Upper lobe of left lung (tissue), 6 donors: ENCODE results near the gene NPS. TPM values are rescaled to one million over a fixed set of nuclear protein-coding genes. Genes with fewer than 3 reads are reported as not detected.

Experiments
- ATAC-seq, 2 donors: fragments of 200-7000 bp; cut with Tn5 transposase; one replicate each; pipeline ENCODE4 v1.9.1; 2022; ENCODE audit warnings: mild to moderate bottlenecking in 2 of 2, moderate library complexity in 2 of 2; ENCODE audit not compliant: low FRiP score in 2 of 2
- DNase-seq, 2 donors: peaks; one replicate each; pipeline ENCODE4 v3.0.0-alpha.2; 2019 to 2020
- H3K27ac ChIP-seq, 4 donors: fragments of 200-600 bp; sonication (generic); one replicate each; pipeline ENCODE4 v1.5.1; 2016 to 2019
- H3K27me3 ChIP-seq, 4 donors: fragments of 200-600 bp; sonication (generic); one replicate each; pipeline ENCODE4 v1.5.1; 2017 to 2019
- H3K36me3 ChIP-seq, 4 donors: fragments of 200-600 bp; sonication (generic); one replicate each; pipeline ENCODE4 v1.5.1; 2016 to 2019
- H3K4me1 ChIP-seq, 4 donors: fragments of 200-600 bp; sonication (generic); one replicate each; pipeline ENCODE4 v1.5.1; 2018 to 2019
- H3K4me3 ChIP-seq, 4 donors: fragments of 200-600 bp; sonication (generic); one replicate each; pipeline ENCODE4 v1.5.1; 2017 to 2019; ENCODE audit warnings: mild to moderate bottlenecking in 2 of 4, moderate library complexity in 1 of 4
- H3K9me3 ChIP-seq, 4 donors: fragments of 200-600 bp; sonication (generic); one replicate each; pipeline ENCODE4 v1.5.1; 2018 to 2019
- CTCF ChIP-seq, 6 experiments: fragments of 450-650 bp in 4 of 6; fragments of 200-600 bp in 2 of 6; sonication (generic) in 2 of 6; IDR thresholded peaks; one replicate each; pipeline ENCODE4 v1.5.1; 2016 to 2019; ENCODE audit warnings: antibody characterized with exemption in 6 of 6
- EP300 ChIP-seq, 4 donors: sonication (generic); formaldehyde crosslinking; IDR thresholded peaks; one replicate each; pipeline ENCODE4 v1.5.1; 2017; ENCODE audit warnings: antibody characterized with exemption in 4 of 4, control low read depth in 2 of 4
- POLR2A ChIP-seq, 4 donors: fragments of 450-650 bp; IDR thresholded peaks; one replicate each; pipeline ENCODE4 v1.5.1; 2016 to 2017; ENCODE audit warnings: antibody characterized with exemption in 4 of 4, mild to moderate bottlenecking in 2 of 4
- POLR2AphosphoS5 ChIP-seq, 2 donors: sonication (generic); formaldehyde crosslinking; IDR thresholded peaks; one replicate each; pipeline ENCODE4 v1.5.1; 2017; ENCODE audit warnings: antibody characterized with exemption in 2 of 2
- WGBS, 2 donors: methylation state at CpG; one replicate each; pipeline ENCODE4 v1.1.5; 2017 to 2018; 5-methylcytosine and 5-hydroxymethylcytosine counted together
- total RNA-seq, 6 donors: library from RNA; depleted of rRNA in 4 of 6; stranded (reverse); fragments of >200 nt in 4 of 6; gene quantifications; one replicate each; pipeline versions ENCODE4 v1.1.0 to v1.2.1, GENCODE V29; 2016 to 2021
- donor health status: DM: no; HTN: no; CAD: no; lungs with moderate emphysema.
- donor health status: DM: no; HTN: yes; CAD: no; lungs with severe emphysema.

Gene NPS
- total RNA-seq, 6 donors from 2014 or later: not detected

GRCh38 chr10:127578259-127578960 is 29.3 kb downstream of the NPS start:
- no peak overlapping the region for H3K27ac ChIP-seq
- ATAC-seq: peak in 1 of 2 donors; percentile 34
- DNase-seq: no peak
- TF ChIP-seq EP300 (IDR thresholded peaks at IDR 0.05) (no peak), POLR2A (IDR thresholded peaks at IDR 0.05) (no peak), CTCF (IDR thresholded peaks at IDR 0.05) (no peak), POLR2AphosphoS5 (IDR thresholded peaks at IDR 0.05) (no peak)
- H3K27me3 ChIP-seq: no peaks in the 10 kb centered on the region
- 45 to 64% methylated on average over 8 to 10 of the region's 10 CpGs for WGBS, 2 donors
- no peaks in the 10 kb centered on the region for H3K9me3 ChIP-seq
- H3K36me3 ChIP-seq: no peaks in the 10 kb centered on the region
- peaks cover 6 to 24% (median 15%) of the 10 kb centered on the region in 4 donors for H3K4me1 ChIP-seq
- H3K4me3 ChIP-seq: no peak overlapping the region

GRCh38 chr10:127578961-127579305 is 29.8 kb downstream of the NPS start:
- 88 to 93% methylated on average over 3 to 7 of the region's 7 CpGs for WGBS, 2 donors
- Histone ChIP-seq H3K27me3 (no peaks in the 10 kb centered on the region), H3K4me3 (no peak overlapping the region), H3K9me3 (no peaks in the 10 kb centered on the region), H3K4me1 (peaks cover 6 to 24% (median 15%) of the 10 kb centered on the region in 4 donors), H3K27ac (no peak overlapping the region), H3K36me3 (no peaks in the 10 kb centered on the region)
- TF ChIP-seq EP300 (IDR thresholded peaks at IDR 0.05) (no peak), CTCF (IDR thresholded peaks at IDR 0.05) (no peak), POLR2AphosphoS5 (IDR thresholded peaks at IDR 0.05) (no peak)
- ATAC-seq: peak in 1 of 2 donors; percentile 54
- peak in 1 of 2 donors; percentile 23 for DNase-seq

GRCh38 chr10:127579640-127580039 is 30.5 kb downstream of the NPS start:
- Histone ChIP-seq H3K36me3 (no peaks in the 10 kb centered on the region), H3K9me3 (no peaks in the 10 kb centered on the region), H3K4me1 (peaks cover 6 to 24% (median 15%) of the 10 kb centered on the region in 4 donors), H3K4me3 (no peak overlapping the region), H3K27ac (no peak overlapping the region), H3K27me3 (no peaks in the 10 kb centered on the region)
- ATAC-seq (peak in 1 of 2 donors; percentile 28), DNase-seq (no peak)
- TF ChIP-seq POLR2AphosphoS5 (IDR thresholded peaks at IDR 0.05) (no peak), CTCF (IDR thresholded peaks at IDR 0.05) (no peak), POLR2A (IDR thresholded peaks at IDR 0.05) (no peak), EP300 (IDR thresholded peaks at IDR 0.05) (no peak)
- WGBS, 2 donors: 33 to 45% methylated on average over 2 of the region's 2 CpGs

GRCh38 chr10:127580822-127581221 is 31.7 kb downstream of the NPS start:
- H3K4me1 ChIP-seq: peaks cover 6 to 24% (median 15%) of the 10 kb centered on the region in 4 donors
- no peak overlapping the region for H3K27ac ChIP-seq
- H3K36me3 ChIP-seq: no peaks in the 10 kb centered on the region
- DNase-seq (no peak), ATAC-seq (no peak)
- H3K9me3 ChIP-seq: no peaks in the 10 kb centered on the region
- no peaks in the 10 kb centered on the region for H3K27me3 ChIP-seq
- no peak overlapping the region for H3K4me3 ChIP-seq
- WGBS, 2 donors: 84 to 88% methylated on average over 14 to 17 of the region's 17 CpGs
- no peak for TF ChIP-seq POLR2A (IDR thresholded peaks at IDR 0.05)
- no peak for TF ChIP-seq EP300 (IDR thresholded peaks at IDR 0.05)
- TF ChIP-seq CTCF (IDR thresholded peaks at IDR 0.05): no peak
- TF ChIP-seq POLR2AphosphoS5 (IDR thresholded peaks at IDR 0.05): no peak

GRCh38 chr10:127585519-127586023 is 36.5 kb downstream of the NPS start:
- peaks cover 0 to 9% (median 0%) of the 10 kb centered on the region in 4 donors for H3K4me1 ChIP-seq
- WGBS, 2 donors: 69 to 80% methylated on average over 4 of the region's 4 CpGs
- DNase-seq (no peak), ATAC-seq (no peak)
- no peaks in the 10 kb centered on the region for H3K36me3 ChIP-seq
- no peak overlapping the region for H3K4me3 ChIP-seq
- H3K27ac ChIP-seq: no peak overlapping the region
- H3K9me3 ChIP-seq: peaks cover 0 to 4% (median 0%) of the 10 kb centered on the region in 4 donors
- H3K27me3 ChIP-seq: no peaks in the 10 kb centered on the region
- TF ChIP-seq POLR2A (IDR thresholded peaks at IDR 0.05) (no peak), EP300 (IDR thresholded peaks at IDR 0.05) (no peak), POLR2AphosphoS5 (IDR thresholded peaks at IDR 0.05) (no peak), CTCF (IDR thresholded peaks at IDR 0.05) (no peak)
